ENCODE measurements around the gene THSD7A. TPM values are rescaled to one million over a fixed set of nuclear protein-coding genes. Genes with fewer than 3 reads are reported as not detected.

THSD7A gene
- total RNA-seq, result not detected

- peaks cover 37% of the 10 kb centered on the region for H3K27me3 Mint-ChIP-seq
- H3K4me3 Mint-ChIP-seq, result peak within 1 kb of the TSS; percentile 44
- no peaks in the 10 kb centered on the region for H3K9me3 Mint-ChIP-seq
- H3K4me1 Mint-ChIP-seq (ENCODE audit: low read depth), result peaks cover 12% of the 10 kb centered on the region
- no peaks in the 10 kb centered on the region for H3K36me3 Mint-ChIP-seq
- CTCF ChIA-PET, result no interaction called here
- no peak within 1 kb of the TSS for H3K27ac Mint-ChIP-seq
- intact Hi-C loops (cut with micrococcal nuclease), result loop anchor here (10.0 kb wide), 1 partner anchor 653 kb away; no protein-coding TSS in a partner anchor
- peak; percentile 11 for DNase-seq
- POLR2A ChIA-PET, result no interaction called here
Observed at GRCh38 chr7:11831736-11832495, at the start of gene THSD7A. Gene THSD7A, minus strand, starts transcription at chr7:11832198. Its CDS starts 252 bp downstream, at chr7:11831946.

GRCh38 chr7:11881680-11882079, 49.7 kb upstream of the THSD7A start:
- POLR2A ChIA-PET, result no interaction called here
- intact Hi-C loops (cut with micrococcal nuclease), result no loop called here
- no peak overlapping the region for H3K27ac Mint-ChIP-seq
- H3K36me3 Mint-ChIP-seq, result no peaks in the 10 kb centered on the region
- H3K4me3 Mint-ChIP-seq, result no peak overlapping the region
- H3K9me3 Mint-ChIP-seq, result peaks cover 2% of the 10 kb centered on the region
- no peaks in the 10 kb centered on the region for H3K27me3 Mint-ChIP-seq
- CTCF ChIA-PET, result no interaction called here
- H3K4me1 Mint-ChIP-seq (ENCODE audit: low read depth), result no peaks in the 10 kb centered on the region
- DNase-seq, result no peak

- Mint-ChIP-seq H3K4me3 (no peak overlapping the region), H3K36me3 (no peaks in the 10 kb centered on the region), H3K9me3 (peaks cover 2% of the 10 kb centered on the region), H3K4me1 (ENCODE audit: low read depth) (no peaks in the 10 kb centered on the region), H3K27ac (no peak overlapping the region), H3K27me3 (no peaks in the 10 kb centered on the region)
- intact Hi-C loops (cut with micrococcal nuclease), result no loop called here
- ChIA-PET POLR2A (no interaction called here), CTCF (no interaction called here)
- no peak for DNase-seq
Observed at GRCh38 chr7:11875635-11876034, 43.6 kb upstream of the THSD7A start.

GRCh38 chr7:11865671-11866070, 33.7 kb upstream of the THSD7A start:
- DNase-seq, result no peak
- intact Hi-C loops (cut with micrococcal nuclease), result no loop called here
- Mint-ChIP-seq H3K27me3 (no peaks in the 10 kb centered on the region), H3K27ac (no peak overlapping the region), H3K4me1 (ENCODE audit: low read depth) (no peaks in the 10 kb centered on the region), H3K9me3 (peaks cover 26% of the 10 kb centered on the region), H3K4me3 (no peak overlapping the region), H3K36me3 (no peaks in the 10 kb centered on the region)
- POLR2A ChIA-PET, result no interaction called here
- CTCF ChIA-PET, result no interaction called here

GRCh38 chr7:11858622-11859302, 26.8 kb upstream of the THSD7A start:
- no peak overlapping the region for H3K4me3 Mint-ChIP-seq
- no peak overlapping the region for H3K27ac Mint-ChIP-seq
- H3K4me1 Mint-ChIP-seq (ENCODE audit: low read depth), result no peaks in the 10 kb centered on the region
- DNase-seq, result no peak
- H3K9me3 Mint-ChIP-seq, result no peaks in the 10 kb centered on the region
- POLR2A ChIA-PET, result no interaction called here
- no peaks in the 10 kb centered on the region for H3K27me3 Mint-ChIP-seq
- intact Hi-C loops (cut with micrococcal nuclease), result no loop called here
- no peaks in the 10 kb centered on the region for H3K36me3 Mint-ChIP-seq
- CTCF ChIA-PET, result no interaction called here

GRCh38 chr7:11858026-11858425, 26.0 kb upstream of the THSD7A start:
- intact Hi-C loops (cut with micrococcal nuclease), result no loop called here

GRCh38 chr7:11848251-11848650, 16.3 kb upstream of the THSD7A start:
- H3K4me3 Mint-ChIP-seq, result no peak overlapping the region
- ChIA-PET CTCF (no interaction called here), POLR2A (no interaction called here)
- H3K4me1 Mint-ChIP-seq (ENCODE audit: low read depth), result no peaks in the 10 kb centered on the region
- H3K9me3 Mint-ChIP-seq, result no peaks in the 10 kb centered on the region
- no peak for DNase-seq
- intact Hi-C loops (cut with micrococcal nuclease), result no loop called here
- no peaks in the 10 kb centered on the region for H3K27me3 Mint-ChIP-seq
- no peak overlapping the region for H3K27ac Mint-ChIP-seq
- no peaks in the 10 kb centered on the region for H3K36me3 Mint-ChIP-seq

More at GRCh38 chr7:11858026-11858425, 26.0 kb upstream of the THSD7A start:
- DNase-seq, result no peak
- H3K36me3 Mint-ChIP-seq, result no peaks in the 10 kb centered on the region
- H3K4me3 Mint-ChIP-seq, result no peak overlapping the region
- H3K27me3 Mint-ChIP-seq, result no peaks in the 10 kb centered on the region
- no peaks in the 10 kb centered on the region for H3K4me1 Mint-ChIP-seq (ENCODE audit: low read depth)
- ChIA-PET POLR2A (no interaction called here), CTCF (no interaction called here)
- H3K9me3 Mint-ChIP-seq, result no peaks in the 10 kb centered on the region
- H3K27ac Mint-ChIP-seq, result no peak overlapping the region

- DNase-seq, result no peak
- intact Hi-C loops (cut with micrococcal nuclease), result no loop called here
- Mint-ChIP-seq H3K4me1 (ENCODE audit: low read depth) (no peaks in the 10 kb centered on the region), H3K4me3 (no peak overlapping the region), H3K27me3 (no peaks in the 10 kb centered on the region), H3K9me3 (no peaks in the 10 kb centered on the region), H3K27ac (no peak overlapping the region), H3K36me3 (no peaks in the 10 kb centered on the region)
- POLR2A ChIA-PET, result no interaction called here
- CTCF ChIA-PET, result no interaction called here
Observed at GRCh38 chr7:11847336-11847735, 15.3 kb upstream of the THSD7A start.

- H3K27ac Mint-ChIP-seq, result no peak overlapping the region
- no peak overlapping the region for H3K4me3 Mint-ChIP-seq
- H3K27me3 Mint-ChIP-seq, result no peaks in the 10 kb centered on the region
- no peaks in the 10 kb centered on the region for H3K4me1 Mint-ChIP-seq (ENCODE audit: low read depth)
- ChIA-PET POLR2A (no interaction called here), CTCF (no interaction called here)
- intact Hi-C loops (cut with micrococcal nuclease), result no loop called here
- no peak for DNase-seq
- H3K36me3 Mint-ChIP-seq, result no peaks in the 10 kb centered on the region
- no peaks in the 10 kb centered on the region for H3K9me3 Mint-ChIP-seq
Observed at GRCh38 chr7:11846361-11846955, 14.5 kb upstream of the THSD7A start.

- H3K9me3 Mint-ChIP-seq, result no peaks in the 10 kb centered on the region
- no peak for DNase-seq
- POLR2A ChIA-PET, result no interaction called here
- intact Hi-C loops (cut with micrococcal nuclease), result no loop called here
- no peak overlapping the region for H3K4me3 Mint-ChIP-seq
- CTCF ChIA-PET, result no interaction called here
- H3K27ac Mint-ChIP-seq, result no peak overlapping the region
- no peaks in the 10 kb centered on the region for H3K27me3 Mint-ChIP-seq
- H3K4me1 Mint-ChIP-seq (ENCODE audit: low read depth), result no peaks in the 10 kb centered on the region
- H3K36me3 Mint-ChIP-seq, result no peaks in the 10 kb centered on the region
Observed at GRCh38 chr7:11843113-11843765, 11.2 kb upstream of the THSD7A start.

- Mint-ChIP-seq H3K4me1 (ENCODE audit: low read depth) (no peaks in the 10 kb centered on the region), H3K36me3 (no peaks in the 10 kb centered on the region), H3K27me3 (no peaks in the 10 kb centered on the region), H3K27ac (no peak overlapping the region), H3K4me3 (no peak overlapping the region), H3K9me3 (no peaks in the 10 kb centered on the region)
- ChIA-PET CTCF (no interaction called here), POLR2A (interaction anchor here (0.6 kb wide), 1 partner anchor 189 kb away, joined by 3 read pairs; no protein-coding TSS in a partner anchor)
- intact Hi-C loops (cut with micrococcal nuclease), result no loop called here
- no peak for DNase-seq
Observed at GRCh38 chr7:11841657-11842056, 9.7 kb upstream of the THSD7A start.

GRCh38 chr7:11835260-11835659, 3.3 kb upstream of the THSD7A start:
- Mint-ChIP-seq H3K36me3 (no peaks in the 10 kb centered on the region), H3K9me3 (no peaks in the 10 kb centered on the region), H3K4me3 (no peak overlapping the region), H3K27ac (no peak overlapping the region), H3K27me3 (peaks cover 29% of the 10 kb centered on the region), H3K4me1 (ENCODE audit: low read depth) (peaks cover 12% of the 10 kb centered on the region)
- intact Hi-C loops (cut with micrococcal nuclease), result loop anchor here (10.0 kb wide), 1 partner anchor 650 kb away; no protein-coding TSS in a partner anchor
- ChIA-PET POLR2A (no interaction called here), CTCF (no interaction called here)
- DNase-seq, result no peak
